HG03025 (cell line): ENCODE results near the gene APOM.
A peak's percentile ranks its signal among the peaks of the same experiment; 100 is the strongest.

Source experiments
- ATAC-seq: cut with Tn5 transposase; IDR thresholded peaks from one replicate; pipeline ENCODE4 v1.9.1; 2021; ENCODE audit warnings: mild to moderate bottlenecking, moderate library complexity; ENCODE audit not compliant: unreplicated experiment, low FRiP score

The APOM gene

DNA sequence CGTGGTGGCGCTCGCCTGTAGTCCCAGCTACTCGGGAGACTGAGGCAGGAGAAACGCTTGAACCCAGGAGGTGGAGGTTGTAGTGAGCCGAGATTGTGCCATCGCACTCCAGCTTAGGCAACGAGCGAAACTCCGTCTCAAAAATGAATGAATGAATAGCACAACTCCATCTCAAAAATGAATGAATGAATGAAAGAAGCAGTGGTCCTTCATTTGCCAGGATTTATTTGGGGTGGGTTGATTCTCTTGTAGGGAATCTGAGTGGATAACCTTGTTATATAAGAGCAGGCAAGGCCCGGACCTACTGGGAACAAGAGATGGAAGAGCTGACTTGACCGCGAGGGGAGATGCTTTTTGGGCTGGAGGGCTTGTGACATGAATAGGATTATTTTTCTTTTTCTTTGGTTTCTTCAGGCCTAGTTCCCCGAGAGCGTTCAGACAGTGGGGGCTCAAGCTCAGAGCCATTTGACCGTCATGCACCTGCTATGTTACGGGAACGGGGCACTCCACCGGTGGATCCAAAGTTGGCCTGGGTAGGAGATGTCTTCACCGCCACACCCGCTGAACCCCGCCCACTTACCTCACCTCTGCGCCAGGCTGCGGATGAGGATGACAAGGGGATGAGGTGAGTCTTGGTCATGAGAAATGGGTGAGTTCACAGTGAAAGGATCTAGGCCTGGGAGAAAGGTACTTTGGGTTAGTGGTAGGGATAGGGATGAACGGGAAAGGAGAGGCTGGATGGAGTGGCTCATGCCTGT, 25.3 kb upstream of the APOM start:
- no peak for ATAC-seq

DNA sequence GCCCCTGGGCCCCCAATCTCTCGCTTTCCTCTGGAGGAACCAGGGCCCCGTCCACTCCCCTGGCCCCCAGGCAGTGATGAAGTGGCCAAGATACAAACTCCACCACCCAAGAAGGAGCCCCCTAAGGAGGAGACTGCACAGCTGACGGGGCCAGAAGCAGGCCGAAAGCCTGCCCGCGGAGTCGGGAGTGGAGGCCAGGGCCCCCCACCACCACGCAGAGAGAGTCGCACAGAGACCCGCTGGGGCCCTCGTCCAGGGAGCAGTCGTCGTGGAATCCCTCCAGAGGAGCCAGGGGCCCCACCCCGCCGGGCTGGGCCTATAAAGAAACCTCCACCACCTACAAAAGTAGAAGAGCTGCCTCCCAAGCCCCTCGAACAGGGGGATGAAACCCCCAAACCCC, 24.5 kb upstream of the APOM start:
- no peak for ATAC-seq

DNA sequence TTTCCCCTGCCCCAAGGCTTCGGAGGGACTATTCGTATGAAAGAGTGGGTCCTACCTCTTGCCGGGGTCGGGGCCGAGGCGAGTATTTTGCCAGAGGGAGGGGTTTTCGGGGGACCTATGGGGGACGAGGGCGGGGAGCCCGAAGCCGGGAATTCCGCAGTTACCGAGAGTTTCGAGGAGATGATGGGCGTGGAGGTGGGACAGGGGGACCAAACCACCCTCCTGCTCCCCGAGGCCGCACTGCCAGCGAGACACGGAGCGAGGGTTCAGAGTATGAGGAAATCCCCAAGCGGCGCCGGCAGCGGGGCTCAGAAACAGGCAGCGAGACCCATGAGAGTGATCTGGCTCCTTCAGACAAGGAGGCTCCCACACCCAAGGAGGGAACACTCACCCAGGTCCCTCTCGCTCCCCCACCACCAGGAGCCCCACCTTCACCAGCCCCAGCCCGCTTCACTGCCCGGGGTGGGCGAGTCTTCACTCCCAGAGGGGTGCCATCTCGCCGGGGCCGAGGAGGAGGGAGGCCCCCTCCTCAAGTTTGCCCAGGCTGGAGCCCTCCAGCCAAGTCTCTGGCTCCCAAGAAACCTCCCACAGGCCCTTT, 23.9 kb upstream of the APOM start:
- no peak for ATAC-seq

DNA sequence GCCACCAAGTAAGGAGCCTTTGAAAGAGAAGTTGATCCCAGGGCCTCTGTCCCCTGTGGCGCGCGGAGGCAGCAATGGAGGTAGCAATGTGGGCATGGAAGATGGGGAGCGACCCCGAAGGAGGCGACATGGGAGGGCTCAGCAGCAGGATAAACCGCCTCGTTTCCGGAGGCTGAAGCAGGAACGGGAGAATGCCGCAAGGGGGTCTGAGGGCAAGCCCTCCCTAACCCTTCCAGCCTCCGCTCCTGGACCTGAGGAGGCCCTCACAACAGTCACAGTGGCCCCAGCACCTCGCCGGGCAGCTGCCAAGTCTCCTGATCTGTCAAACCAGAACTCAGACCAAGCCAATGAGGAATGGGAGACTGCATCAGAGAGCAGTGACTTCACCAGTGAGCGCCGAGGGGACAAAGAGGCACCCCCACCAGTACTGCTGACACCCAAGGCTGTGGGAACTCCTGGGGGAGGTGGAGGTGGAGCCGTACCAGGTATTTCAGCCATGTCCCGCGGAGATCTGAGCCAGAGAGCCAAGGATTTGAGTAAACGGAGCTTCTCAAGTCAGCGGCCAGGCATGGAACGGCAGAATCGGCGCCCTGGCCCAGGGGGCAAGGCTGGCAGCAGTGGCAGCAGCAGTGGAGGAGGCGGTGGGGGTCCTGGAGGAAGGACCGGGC, 23.3 kb upstream of the APOM start:
- ATAC-seq: no peak

DNA sequence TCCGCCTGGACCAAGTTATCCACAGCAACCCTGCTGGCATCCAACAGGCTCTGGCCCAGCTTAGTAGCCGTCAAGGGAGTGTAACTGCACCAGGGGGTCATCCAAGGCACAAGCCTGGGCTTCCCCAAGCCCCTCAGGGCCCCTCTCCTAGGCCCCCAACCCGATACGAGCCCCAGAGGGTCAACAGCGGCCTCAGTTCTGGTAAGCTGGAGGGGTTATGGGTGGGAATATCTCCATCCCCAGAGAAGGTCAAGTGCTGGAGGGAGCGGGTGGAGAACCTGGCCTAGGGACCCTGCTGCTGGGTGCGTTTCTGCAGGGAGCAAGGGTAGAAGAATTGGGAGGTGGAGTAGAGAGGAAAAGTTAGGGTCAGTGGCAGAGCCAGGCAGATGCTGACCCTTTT, 22.2 kb upstream of the APOM start:
- ATAC-seq: no peak

GRCh38 chr6:31634131-31634530, 21.6 kb upstream of the APOM start:
- ATAC-seq: no peak

GRCh38 chr6:31634969-31635575, 20.6 kb upstream of the APOM start:
- no peak for ATAC-seq

- no peak for ATAC-seq
Observed at GRCh38 chr6:31636698-31637596, 18.7 kb upstream of the APOM start.

DNA sequence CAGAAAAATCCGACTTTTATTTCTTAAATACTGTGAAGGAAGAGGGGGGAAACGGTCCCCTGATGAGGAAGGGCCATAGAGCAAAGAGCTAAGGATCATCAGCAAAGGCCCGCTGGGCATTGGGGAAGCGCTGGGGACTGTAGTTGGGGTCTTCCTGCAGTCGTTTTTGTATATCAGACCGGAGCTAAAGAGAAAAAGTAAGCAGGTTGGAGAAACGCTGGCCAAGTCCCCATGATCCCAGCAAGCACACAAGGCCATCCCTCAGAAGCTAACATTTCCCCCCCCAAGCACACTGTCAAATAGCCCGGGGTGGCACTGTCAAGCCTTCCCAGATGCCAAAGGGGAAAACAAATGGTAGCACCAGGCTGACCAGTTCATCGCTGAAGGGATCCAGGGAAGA, 16.7 kb upstream of the APOM start:
- ATAC-seq: no peak

- no peak for ATAC-seq
Observed at GRCh38 chr6:31639449-31639861, 16.2 kb upstream of the APOM start.

DNA sequence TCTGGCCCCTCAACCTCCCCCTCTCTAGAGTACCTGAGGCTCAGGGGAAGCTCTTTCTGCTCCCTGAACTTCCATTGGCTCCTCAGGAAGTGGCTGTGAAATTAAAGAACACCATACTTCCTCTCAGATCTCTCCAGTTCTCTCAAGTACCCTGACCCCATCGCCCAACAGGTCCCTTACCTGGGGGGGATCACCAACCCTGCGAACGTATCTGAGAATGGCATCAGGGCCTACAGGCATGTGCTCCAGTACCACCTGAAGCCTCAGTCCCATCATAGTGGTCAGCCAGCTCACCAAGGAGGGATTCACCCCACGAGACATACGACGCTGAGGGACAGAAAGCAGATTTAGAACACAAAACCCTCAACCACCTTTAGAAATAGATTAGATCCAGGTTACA, 15.1 kb upstream of the APOM start:
- no peak for ATAC-seq

DNA sequence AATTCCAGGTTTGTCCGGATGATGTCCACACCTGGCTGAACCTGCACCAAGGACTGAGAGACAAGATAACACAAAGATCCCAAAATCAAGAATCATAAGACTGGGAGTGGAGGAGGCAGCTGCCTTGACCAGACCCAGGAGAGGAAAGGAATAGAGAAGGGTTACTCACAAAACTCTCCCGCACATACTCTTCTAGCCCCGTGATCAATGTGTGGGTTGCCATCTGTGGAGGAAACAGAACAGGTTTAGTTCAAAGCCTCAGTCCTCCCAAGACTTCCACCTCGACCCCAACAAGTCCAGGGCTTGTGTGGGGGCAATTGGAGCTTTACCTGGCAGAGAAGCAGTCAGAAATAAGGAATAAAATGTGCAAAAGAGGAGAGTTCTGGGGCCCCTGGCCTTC, 14.3 kb upstream of the APOM start:
- no peak for ATAC-seq

- ATAC-seq: no peak
Observed at GRCh38 chr6:31642798-31643570, 12.7 kb upstream of the APOM start.

GRCh38 chr6:31643818-31644454, 11.8 kb upstream of the APOM start:
- ATAC-seq: no peak

DNA sequence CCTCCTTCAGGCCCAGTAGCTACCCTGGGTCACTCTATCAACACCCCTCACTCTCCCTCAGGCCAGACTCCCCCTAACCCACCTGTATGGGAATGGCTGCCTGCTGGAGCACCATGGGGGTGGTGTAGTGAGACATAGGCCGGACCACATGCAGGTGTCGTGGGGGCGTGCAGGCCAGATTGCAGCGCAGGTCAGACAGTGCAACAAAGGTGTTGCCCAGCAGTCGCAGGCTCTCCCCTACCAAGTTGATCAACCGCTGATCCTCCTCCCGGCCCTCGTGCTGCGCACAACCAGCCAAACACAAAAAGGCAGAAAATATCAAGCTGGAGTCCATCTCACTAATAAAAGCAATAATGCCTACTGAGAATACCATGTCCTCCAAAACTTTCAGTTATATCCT, 10.4 kb upstream of the APOM start:
- no peak for ATAC-seq

DNA sequence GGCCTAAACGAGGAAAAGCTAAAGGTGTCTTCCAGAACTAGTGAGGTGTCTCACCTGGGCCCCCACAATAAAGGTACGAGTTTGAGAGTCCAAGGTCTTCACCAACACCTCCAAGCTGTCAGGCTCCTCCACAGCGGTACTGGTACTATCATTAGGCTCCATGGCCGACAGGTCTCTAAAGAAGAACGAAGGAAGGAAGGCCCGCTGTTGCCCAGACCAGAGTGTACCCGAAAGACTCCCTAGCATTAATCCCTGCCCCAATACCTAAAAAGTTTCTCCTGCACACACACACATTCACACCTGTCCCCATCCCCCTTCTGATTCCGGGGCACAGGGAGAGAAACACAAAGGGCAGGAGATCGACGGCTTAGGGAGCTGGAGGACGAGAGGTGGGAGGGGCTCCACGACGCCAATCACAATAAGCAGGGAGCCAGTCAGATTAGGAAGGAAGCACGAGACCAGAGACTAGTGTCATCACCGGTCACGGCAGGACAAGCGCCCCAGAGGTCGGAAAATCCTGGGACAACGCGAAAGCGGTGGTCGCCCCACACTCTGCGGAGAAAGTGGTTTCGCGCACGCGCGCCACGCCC, 4.0 kb upstream of the APOM start:
- peak; percentile 25 for ATAC-seq

- peak; percentile 47 for ATAC-seq
Observed at GRCh38 chr6:31652925-31653724, 2.6 kb upstream of the APOM start.
